Heart left ventricle (tissue), 13 donors: ENCODE data around the gene SDHB.

Experiments used
- POLR2A ChIP-seq, 2 donors: fragments of 450-650 bp; IDR thresholded peaks; one replicate each; pipeline ENCODE4 v1.6.1; 2017; ENCODE audit warnings: antibody characterized with exemption in 2 of 2, mild to moderate bottlenecking in 2 of 2, moderate library complexity in 2 of 2
- TF ChIP-seq, protein P1 (sequence below), 12 donors: fragments of 200-600 bp; sonication (generic) in 4 of 12; IDR thresholded peaks; one replicate each; pipeline versions ENCODE4 v1.5.0 to v1.8.0; 2018 to 2022; ENCODE audit warnings: antibody characterized with exemption in 12 of 12, mild to moderate bottlenecking in 5 of 12
- donor health status: ischemic (EF 13 %, LVEDD 7.1; RV severe dilation, severe dysfunction).
- donor health status: DM: no; HTN: yes; CAD: no.
- donor health status: DM: no; HTN: no; CAD: no.
- donor health status: ischemic (EF 25% LVEDD 6.9; RV normal size, moderate dysfunction).
- donor health status: ischemic (EF 25% LVEDD 5.7; RV mildly dilated, moderate dysfunction).
- donor health status: ischemic (EF 35%, LVEDD 5.7; RV mildly dilated, moderate dysfunction).
- donor health status: nonischemic (EF 11% LVEDD 7.7; RV severe dilation, severe dysfunction).
- donor health status: DM: yes; HTN: yes; CAD: no.
- donor health status: PGD.
- donor health status: ischemic (EF 29% LVEDD 5.4; RV normal size, mild dysfunction).
- donor health status: nonischemic (EF 23%, LVEDD 6.1; RV moderate dilation, normal function).

DNA sequence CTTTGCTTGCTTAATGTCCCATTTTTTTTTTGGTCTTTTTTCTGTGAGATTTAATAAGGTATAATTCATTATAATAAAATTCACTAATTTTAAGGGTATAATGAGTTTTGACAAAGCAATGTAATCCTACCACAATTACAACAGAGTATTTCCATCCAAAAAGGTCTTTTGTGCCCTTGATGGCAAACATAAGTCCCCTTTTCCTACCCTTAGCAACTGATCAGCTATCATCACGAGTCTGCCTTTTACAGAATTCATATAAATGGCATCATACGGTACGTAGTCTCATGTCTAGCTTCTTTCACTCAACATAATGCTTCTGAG lies 7.5 kb downstream of the SDHB start:
- no peak for TF ChIP-seq POLR2A (IDR thresholded peaks at IDR 0.05)
- TF ChIP-seq, protein P1, sequence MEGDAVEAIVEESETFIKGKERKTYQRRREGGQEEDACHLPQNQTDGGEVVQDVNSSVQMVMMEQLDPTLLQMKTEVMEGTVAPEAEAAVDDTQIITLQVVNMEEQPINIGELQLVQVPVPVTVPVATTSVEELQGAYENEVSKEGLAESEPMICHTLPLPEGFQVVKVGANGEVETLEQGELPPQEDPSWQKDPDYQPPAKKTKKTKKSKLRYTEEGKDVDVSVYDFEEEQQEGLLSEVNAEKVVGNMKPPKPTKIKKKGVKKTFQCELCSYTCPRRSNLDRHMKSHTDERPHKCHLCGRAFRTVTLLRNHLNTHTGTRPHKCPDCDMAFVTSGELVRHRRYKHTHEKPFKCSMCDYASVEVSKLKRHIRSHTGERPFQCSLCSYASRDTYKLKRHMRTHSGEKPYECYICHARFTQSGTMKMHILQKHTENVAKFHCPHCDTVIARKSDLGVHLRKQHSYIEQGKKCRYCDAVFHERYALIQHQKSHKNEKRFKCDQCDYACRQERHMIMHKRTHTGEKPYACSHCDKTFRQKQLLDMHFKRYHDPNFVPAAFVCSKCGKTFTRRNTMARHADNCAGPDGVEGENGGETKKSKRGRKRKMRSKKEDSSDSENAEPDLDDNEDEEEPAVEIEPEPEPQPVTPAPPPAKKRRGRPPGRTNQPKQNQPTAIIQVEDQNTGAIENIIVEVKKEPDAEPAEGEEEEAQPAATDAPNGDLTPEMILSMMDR (IDR thresholded peaks at IDR 0.05), result peak in 1 of 12 donors; percentile 15
